GM10266 (cell line): ENCODE results near the gene RGS7.
"Not testable (repeated sequence)": the region's sequence is repeated elsewhere in the genome, so short reads cannot be mapped to it uniquely, and the experiment has no call there.

Experiments used
- DNase-seq: peaks from one replicate; pipeline ENCODE4 v3.0.0; 2012; ENCODE audit errors: extremely low spot score
- CTCF ChIP-seq: IDR thresholded peaks from 2 replicates; pipeline ENCODE4 v1.5.1; 2012; ENCODE audit warnings: mild to moderate bottlenecking, low read depth; ENCODE audit not compliant: control insufficient read depth, insufficient read depth; ENCODE audit errors: missing control alignments

Gene RGS7

GRCh38 chr1:241163363-241163762 is 193.6 kb downstream of the RGS7 start:
- DNase-seq = no peak
- no peak for TF ChIP-seq CTCF

- DNase-seq = no peak
- no peak for TF ChIP-seq CTCF
Measured at GRCh38 chr1:241161188-241161689, 195.8 kb downstream of the RGS7 start.

DNA sequence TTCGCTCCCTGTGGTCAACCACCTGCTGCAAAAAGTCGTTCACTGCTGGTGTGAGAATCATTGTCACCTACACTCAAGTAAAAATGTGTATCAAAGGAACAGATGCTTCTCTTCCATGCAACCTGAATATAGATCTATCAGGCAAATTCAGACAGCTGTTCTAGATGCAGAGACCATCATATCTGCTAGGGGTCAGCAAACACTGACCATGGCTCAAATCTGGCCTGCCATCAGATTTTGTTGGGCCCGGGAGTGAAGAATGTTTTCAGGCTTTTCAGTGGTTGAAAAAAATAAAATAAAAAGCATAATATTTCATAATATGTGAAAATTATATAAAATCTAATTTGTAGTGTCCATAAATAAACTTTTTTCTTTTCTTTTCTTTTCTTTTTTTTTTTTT is 199.6 kb downstream of the RGS7 start:
- no peak for DNase-seq
- no peak for TF ChIP-seq CTCF

GRCh38 chr1:241156231-241156965 is 200.6 kb downstream of the RGS7 start:
- no peak for TF ChIP-seq CTCF

GRCh38 chr1:241145881-241146280 is 211.1 kb downstream of the RGS7 start:
- TF ChIP-seq CTCF = no peak
- DNase-seq = no peak

More at GRCh38 chr1:241156231-241156965, 200.6 kb downstream of the RGS7 start:
- DNase-seq = no peak

DNA sequence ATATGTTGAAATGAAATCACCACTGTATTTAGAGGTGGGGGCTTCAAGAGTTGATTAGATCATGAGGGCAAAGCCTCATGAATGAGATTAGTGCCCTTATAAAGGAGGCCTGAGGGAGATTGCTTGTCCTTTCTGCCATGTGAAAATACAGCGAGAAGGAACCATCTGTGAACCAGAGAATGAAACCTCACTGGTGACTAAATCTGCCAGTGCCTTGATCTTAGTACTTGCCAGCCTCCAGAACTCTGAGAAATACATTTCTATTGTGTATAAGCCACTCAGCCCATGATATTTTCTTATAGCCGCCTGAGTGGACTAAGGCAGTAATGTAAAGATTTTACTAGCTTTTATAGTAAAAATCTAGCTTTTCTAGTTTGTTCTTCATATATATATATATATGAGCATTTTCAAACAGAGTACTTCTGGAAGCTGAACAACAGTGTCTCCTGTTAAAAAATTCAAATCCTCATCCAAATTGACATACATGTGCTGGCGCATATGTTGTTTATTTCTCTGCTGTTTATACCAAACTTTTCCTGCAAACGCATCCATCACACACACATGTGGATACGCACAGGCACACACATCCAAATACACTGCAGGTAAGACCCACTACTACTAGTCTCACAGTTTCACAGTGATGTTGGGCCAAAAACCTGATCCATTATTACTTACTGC is 213.1 kb downstream of the RGS7 start:
- TF ChIP-seq CTCF = no peak
- DNase-seq = no peak

DNA sequence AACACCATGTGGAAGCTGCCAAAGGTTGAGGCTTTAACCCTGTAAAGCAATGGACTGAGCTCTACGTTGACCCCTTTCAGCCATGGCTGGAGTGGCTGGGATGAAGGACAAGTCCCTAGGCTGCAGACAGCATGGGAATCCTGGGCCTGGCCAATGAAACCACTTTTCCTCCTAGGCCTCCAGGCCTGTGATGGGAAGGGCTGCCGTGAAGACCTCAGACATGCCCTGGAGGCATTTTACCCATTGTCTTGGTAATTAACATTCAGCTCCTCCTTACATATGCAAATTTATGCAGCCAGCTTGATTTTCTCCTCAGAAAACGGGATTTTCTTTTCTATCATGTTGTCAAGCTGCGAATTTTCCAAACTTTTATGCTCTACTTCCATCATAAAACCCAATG is 214.5 kb downstream of the RGS7 start:
- DNase-seq = no peak
- TF ChIP-seq CTCF = no peak

DNA sequence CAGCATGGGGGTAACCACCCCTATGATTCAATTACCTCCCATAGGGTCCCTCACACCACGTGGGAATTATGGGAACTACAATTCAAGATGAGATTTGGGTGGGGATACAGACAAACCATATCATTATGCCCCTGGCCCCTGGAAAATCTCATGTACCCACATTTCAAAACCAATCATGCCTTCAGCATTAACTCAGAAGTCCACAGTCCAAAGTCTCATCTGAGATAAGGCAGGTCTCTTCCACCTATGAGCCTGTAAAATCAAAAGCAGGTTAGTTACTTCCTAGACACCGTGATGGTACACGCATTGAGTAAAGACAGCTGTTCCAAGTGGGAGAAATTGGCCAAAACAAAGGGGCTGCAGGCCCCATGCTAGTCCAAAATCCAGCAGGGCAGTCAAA is 215.4 kb downstream of the RGS7 start:
- DNase-seq = not testable (repeated sequence)
